Activated CD4-positive, alpha-beta T cell treated with anti-CD3 and anti-CD28 coated beads for 1 hour (primary cell): ENCODE measurements around the gene FAM217A.
"Not testable (repeated sequence)": the region's sequence is repeated elsewhere in the genome, so short reads cannot be mapped to it uniquely, and the experiment has no call there.

Experiments used
- DNase-seq: peaks from one replicate; pipeline ENCODE4 v3.0.0-alpha.2; 2020

FAM217A gene

GRCh38 chr6:4078691-4079471, at the start of gene FAM217A:
Gene FAM217A (minus strand): TSS chr6:4079137. CDS start chr6:4077414, 1,723 bp downstream.
- no peak for DNase-seq

- DNase-seq: no peak
Observed at GRCh38 chr6:4128072-4128471, 49.1 kb upstream of the FAM217A start.

- DNase-seq: no peak
Observed at GRCh38 chr6:4125933-4126864, 47.3 kb upstream of the FAM217A start.

- no peak for DNase-seq
Observed at GRCh38 chr6:4125500-4125899, 46.6 kb upstream of the FAM217A start.

- DNase-seq: no peak
Observed at GRCh38 chr6:4124351-4124750, 45.4 kb upstream of the FAM217A start.

GRCh38 chr6:4115741-4116140, 36.8 kb upstream of the FAM217A start:
- no peak for DNase-seq

GRCh38 chr6:4114123-4114522, 35.2 kb upstream of the FAM217A start:
- no peak for DNase-seq

- DNase-seq: no peak
Observed at GRCh38 chr6:4113649-4114048, 34.7 kb upstream of the FAM217A start.

- DNase-seq: no peak
Observed at GRCh38 chr6:4112366-4112765, 33.4 kb upstream of the FAM217A start.

GRCh38 chr6:4109363-4109815, 30.5 kb upstream of the FAM217A start:
- DNase-seq: not testable (repeated sequence)

- DNase-seq: no peak
Observed at GRCh38 chr6:4108561-4109093, 29.7 kb upstream of the FAM217A start.

- DNase-seq: no peak
Observed at GRCh38 chr6:4107873-4108272, 28.9 kb upstream of the FAM217A start.

- DNase-seq: no peak
Observed at GRCh38 chr6:4105980-4106536, 27.1 kb upstream of the FAM217A start.

- no peak for DNase-seq
Observed at GRCh38 chr6:4103929-4104328, 25.0 kb upstream of the FAM217A start.

GRCh38 chr6:4102687-4103244, 23.8 kb upstream of the FAM217A start:
- DNase-seq: no peak

- no peak for DNase-seq
Observed at GRCh38 chr6:4101298-4101697, 22.4 kb upstream of the FAM217A start.

GRCh38 chr6:4100655-4101054, 21.7 kb upstream of the FAM217A start:
- no peak for DNase-seq

GRCh38 chr6:4093288-4093687, 14.4 kb upstream of the FAM217A start:
- DNase-seq: no peak

GRCh38 chr6:4091941-4092340, 13.0 kb upstream of the FAM217A start:
- DNase-seq: no peak

GRCh38 chr6:4090043-4090442, 11.1 kb upstream of the FAM217A start:
- DNase-seq: not testable (repeated sequence)

- DNase-seq: no peak
Observed at GRCh38 chr6:4088704-4089103, 9.8 kb upstream of the FAM217A start.

GRCh38 chr6:4085332-4085700, 6.4 kb upstream of the FAM217A start:
- DNase-seq: no peak
